ENCODE results near the gene GNA12.

GRCh38 chr7:2803342-2803692, 40.8 kb downstream of the GNA12 start:
- TF ChIP-seq, protein P1, sequence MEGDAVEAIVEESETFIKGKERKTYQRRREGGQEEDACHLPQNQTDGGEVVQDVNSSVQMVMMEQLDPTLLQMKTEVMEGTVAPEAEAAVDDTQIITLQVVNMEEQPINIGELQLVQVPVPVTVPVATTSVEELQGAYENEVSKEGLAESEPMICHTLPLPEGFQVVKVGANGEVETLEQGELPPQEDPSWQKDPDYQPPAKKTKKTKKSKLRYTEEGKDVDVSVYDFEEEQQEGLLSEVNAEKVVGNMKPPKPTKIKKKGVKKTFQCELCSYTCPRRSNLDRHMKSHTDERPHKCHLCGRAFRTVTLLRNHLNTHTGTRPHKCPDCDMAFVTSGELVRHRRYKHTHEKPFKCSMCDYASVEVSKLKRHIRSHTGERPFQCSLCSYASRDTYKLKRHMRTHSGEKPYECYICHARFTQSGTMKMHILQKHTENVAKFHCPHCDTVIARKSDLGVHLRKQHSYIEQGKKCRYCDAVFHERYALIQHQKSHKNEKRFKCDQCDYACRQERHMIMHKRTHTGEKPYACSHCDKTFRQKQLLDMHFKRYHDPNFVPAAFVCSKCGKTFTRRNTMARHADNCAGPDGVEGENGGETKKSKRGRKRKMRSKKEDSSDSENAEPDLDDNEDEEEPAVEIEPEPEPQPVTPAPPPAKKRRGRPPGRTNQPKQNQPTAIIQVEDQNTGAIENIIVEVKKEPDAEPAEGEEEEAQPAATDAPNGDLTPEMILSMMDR (IDR thresholded peaks at IDR 0.05), result no peak
- no peak for TF ChIP-seq POLR2A (IDR thresholded peaks at IDR 0.05)

Data from right lobe of liver (tissue), 4 donors.